Measurements from ENCODE around the gene VMAC.

Gene VMAC

DNA sequence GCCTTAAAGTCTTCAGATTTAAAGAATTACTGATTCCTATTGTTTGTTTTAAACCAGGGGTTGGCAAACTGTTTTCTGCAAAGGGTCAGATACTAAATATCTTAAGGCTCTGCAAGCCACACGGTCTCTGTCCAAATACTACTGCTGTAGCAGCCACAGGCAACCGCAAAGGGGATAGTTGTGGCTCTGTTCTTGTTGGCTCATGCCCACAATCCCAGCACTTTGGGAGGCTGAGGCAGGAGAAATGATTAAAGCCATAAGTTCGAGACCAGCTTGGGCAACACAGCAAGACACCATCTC lies 50.9 kb downstream of the VMAC start:
- DNase-seq = no peak

DNA sequence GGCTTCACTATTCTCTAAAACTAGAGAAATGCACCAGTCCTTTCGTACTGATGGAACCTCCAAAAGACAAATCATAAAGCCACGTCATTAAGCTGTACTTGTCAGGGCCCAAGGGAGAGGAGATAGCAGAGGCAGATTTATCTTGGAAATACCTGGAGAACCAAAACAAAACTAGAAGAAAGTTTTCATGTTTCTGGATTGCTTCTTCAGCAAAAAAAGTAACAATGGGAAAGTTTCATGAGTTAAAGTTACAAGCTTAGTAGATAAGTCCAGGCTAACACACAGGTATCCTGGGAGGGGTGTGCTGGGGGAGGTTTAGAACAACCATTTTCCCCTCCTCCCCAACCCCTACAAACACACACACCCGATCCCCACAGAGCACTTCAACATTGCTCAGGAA lies 51.7 kb downstream of the VMAC start:
- no peak for DNase-seq

DNA sequence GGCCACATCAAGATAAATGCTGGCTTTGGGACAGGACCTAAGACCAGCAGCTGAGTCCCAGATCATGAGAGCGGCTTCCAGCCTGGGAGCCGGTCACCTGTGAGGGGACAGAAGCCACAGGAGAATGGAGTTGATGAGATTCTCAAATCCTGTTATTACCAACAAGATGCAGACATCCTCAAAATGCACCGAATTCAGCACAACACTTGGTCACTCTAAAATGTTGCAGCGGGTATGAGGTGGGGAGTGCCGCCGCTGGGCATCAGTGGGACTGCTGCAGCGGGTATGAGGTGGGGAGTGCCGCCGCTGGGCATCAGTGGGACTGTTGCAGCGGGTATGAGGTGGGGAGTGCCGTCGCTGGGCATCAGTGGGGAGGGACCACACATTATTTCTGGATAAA lies 52.1 kb downstream of the VMAC start:
- no peak for DNase-seq

DNA sequence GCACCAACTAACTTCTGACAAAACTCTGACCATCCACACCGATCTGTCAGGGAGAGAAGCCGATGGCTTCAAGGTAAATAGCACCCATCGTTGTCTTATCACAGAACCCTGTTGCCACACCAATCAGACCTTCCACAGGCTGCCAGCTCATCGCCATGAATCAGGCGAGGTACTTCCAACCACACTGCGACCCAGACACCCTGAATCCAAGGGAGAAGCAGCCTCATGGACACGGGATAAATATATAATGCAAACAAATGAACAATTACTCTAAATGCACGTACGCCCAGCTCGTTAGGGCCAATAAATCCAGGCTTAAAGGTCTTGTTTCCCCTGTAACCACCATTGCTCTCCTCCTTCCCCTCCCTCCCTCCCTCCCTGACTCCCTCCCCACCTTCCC lies 52.5 kb downstream of the VMAC start:
- no peak for DNase-seq

DNA sequence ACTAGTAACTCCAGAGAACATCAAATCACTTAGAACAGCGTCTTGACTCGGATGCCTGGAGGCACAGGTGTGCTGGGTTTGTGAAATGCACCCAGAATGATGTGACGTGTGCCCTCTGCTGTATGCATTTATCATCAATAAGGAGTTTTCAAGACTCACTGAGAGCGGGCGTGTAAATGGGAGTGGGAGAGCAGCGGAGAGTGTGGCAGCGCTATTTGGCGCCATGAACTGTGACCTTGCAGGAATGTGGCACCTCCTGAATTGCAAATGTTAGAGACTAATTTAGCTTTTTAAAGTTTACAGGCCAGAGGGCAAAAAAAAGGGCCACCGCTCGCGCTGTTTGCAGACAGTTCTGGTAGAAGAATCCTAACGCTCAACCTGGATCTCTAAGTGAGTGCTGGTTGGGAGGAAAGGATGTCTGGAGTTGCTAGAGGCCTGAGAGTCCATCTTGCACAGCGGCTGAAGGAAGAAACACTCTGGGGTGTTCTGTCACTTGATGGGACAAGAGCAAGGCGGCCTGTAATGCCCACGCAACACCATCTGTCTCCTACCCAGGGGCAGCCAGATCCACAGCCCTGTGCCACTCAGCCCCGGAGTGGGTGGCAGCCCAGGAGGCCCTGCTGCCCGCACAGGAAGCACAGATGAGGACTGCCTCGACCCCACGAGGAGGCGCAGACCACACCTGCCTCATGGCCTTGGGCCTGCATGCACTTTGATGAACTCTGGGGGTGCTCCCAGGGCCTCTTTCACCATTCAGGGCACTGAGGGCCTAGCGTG lies 53.6 kb downstream of the VMAC start:
- DNase-seq = no peak

DNA sequence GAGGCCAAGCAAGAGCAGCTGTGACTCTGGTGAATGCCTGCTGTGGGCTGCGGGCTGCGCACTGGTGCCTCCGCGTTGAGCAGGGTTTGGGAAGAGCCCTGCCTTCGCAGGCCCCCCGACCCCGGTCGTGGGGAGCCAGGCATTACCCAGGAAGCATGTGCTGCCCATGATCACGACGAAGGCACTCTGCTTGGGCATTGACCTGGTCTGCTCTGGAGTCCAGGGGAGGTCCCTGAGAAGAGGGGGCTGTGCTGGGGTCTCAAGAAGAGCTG lies 54.1 kb downstream of the VMAC start:
- DNase-seq = no peak

DNA sequence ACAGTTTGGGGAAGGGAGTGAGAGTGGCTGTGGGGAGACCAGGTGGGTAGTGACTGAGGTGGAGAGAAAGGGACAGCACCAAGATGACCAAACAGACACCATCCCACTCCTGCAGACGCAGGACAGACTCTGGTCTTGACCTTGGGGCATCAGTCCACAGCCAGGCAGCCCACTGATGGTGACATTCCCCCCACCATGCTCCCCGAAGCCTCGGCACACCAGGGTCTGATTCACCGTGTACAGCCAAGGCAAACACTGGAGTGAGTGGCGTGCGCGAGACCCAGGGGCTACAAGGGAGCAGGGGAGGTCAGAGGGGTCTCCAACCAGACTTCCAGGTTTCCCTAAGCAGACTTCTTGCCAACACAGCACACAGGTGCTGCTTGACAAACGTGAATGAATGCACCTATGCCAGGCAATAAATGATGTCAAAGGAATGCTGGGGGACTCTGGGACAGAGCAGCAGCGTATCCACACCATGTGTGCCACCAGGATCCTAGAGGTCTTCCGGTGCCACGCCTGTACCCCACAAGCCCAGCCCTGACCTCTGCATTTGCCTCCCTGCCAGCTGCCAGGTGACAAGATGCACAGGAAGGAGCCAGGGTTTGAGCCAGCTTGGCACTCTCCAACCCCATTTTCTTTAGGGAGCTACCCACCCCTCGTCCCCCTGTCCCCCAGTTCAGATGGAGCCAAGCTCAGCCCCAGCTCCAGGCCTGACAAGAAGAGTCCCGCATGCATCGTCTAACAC lies 54.8 kb downstream of the VMAC start:
- no peak for DNase-seq
